ENCODE data around the gene NOA1.
"Not testable (repeated sequence)": the region's sequence is repeated elsewhere in the genome, so short reads cannot be mapped to it uniquely, and the experiment has no call there.

NOA1 gene

DNA sequence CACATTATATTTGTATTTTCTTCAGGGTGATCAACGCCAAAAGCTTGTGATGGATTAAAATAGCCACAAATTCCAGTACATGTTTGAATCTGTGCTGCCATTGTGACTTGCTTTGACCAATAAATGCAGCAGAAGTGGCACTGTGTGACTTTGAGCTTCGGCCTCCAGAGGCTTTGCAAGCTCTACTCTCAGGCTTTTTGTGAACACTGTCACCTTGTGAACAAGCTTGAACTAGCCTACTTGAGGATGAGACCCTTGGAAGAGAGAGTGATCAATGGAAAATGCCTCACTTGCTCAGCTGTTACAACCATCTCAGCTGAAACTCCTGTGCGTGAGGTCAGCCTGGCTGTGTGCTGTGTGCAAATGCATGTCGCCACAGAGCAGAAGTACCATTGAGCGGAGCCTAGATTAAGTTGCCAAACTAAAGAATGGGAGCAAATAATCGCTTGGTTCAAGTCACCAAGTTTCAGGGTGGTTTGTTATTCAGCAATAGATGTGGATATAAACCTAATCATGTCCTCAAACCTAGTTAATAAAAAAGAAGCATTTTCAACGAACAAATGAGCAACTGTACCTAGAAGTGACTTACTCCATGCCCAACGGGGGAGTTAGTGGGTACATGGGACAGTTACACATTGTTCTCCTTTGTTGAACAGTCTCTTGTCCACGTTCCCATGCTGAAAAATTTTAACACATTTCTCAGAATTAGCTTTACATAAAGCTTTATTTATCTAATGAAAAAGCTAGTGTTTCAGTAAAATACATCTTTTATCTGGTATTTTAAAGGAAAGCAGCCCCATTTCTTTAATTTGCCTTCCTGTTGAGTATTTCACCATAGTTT, 23.5 kb downstream of the NOA1 start:
- no peak for DNase-seq

DNA sequence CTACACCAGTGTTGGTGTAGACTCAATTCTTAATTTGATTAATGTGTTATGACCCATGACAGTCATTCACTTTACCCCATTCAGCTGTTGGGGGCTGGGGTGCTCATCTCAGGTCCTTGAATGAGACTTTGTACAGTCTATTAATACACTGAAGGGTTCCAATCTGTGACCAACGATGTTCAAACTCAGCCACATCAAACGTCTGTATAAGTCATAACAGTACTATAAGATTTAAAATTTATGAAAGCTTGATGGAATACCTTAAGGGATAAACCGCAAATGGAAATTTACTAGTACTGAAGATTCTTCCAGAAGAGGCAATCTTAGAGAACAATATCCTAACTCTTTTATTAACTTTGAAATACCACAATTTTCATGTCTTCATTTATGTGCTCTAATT, 36.0 kb downstream of the NOA1 start:
- no peak for DNase-seq

DNA sequence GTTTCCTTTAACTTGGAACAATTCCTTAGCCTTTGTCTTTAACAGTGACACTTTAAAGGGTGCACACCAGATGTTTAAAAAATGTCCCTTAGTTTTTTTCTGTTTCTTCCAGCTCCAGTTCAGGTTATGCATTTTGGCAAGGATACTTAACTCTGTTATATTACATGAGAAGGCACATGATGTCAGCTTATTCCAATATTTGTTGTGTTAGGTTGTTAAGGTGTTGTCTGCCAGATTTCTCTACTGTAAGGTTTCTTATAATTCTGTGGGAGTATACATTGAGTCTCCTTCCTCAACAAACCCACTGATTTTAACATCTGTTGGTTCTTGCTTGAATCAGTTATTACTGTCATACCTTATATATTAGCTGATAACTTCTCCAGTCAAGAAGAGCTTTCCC, 36.4 kb downstream of the NOA1 start:
- no peak for DNase-seq

DNA sequence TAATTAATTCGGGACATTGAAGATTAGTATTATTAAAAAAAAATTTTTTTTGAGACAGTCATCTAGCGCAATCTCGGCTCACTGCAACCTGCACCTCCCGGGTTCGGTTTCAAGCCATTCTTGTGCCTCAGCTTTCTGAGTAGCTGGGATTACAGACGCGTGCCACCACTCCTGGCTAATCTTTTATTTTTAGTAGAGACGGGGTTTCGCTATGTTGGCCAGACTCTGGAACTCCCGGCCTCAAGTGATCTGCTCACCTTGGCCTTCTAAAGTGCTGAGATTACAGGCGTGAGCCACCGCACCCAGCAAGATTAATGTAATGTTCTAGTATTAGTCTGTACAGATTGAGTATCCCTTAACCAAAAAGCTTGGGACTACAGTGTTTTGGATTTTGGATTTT, 37.0 kb downstream of the NOA1 start:
- no peak for DNase-seq

DNA sequence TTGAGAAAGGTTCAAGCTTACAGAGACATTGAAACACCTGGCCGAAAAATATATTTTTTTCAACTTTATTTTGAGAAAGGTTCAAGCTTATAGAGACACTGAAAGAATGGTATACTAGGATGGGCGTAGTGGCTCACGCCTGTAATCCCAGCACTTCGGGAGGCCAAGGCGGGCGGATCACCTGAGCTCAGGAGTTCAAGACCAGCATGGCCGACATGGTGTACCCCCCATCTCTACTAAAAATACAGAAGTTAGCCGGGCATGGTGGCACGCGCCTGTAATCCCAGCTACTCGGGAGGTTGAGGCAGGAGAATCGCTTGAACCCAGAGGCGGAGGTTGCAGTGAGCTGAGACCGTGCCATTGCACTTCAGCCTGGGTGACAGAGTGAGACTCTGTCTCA, 37.6 kb downstream of the NOA1 start:
- not testable (repeated sequence) for DNase-seq

DNA sequence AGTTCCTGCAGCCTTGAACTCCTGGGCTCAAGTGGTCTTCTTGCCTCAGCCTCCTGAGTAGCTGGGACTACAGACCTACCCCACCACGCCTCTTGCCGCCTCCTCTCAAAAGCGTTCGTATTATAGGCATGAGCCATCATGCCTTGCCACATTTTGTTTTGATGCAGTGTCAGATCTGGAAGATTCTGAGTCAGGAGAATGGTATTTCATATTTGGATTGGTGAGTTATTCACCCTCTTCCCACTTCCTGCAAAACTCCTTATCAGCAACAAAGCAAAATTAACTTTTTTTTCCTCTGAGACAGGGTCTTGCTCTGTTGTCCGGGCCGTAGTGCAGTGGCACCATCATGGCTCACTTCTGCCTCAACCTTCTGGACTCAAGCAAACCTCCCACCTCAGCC, 40.1 kb downstream of the NOA1 start:
- no peak for DNase-seq

DNA sequence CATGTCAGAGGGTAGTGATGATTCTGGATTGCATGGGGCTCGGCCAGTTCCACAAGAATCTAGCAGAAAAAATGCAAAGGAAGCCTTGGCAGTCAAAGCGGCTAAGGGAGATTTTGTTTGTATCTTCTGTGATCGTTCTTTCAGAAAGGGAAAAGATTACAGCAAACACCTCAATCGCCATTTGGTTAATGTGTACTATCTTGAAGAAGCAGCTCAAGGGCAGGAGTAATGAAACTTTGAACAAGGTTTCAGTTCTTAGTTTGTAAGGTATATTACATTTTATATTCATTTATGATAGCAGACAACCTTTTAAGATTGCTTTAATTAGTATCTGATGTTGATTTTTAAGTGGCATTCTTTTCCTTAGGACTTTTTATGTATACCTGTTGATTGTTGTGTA, 45.5 kb downstream of the NOA1 start:
- DNase-seq = no peak

DNA sequence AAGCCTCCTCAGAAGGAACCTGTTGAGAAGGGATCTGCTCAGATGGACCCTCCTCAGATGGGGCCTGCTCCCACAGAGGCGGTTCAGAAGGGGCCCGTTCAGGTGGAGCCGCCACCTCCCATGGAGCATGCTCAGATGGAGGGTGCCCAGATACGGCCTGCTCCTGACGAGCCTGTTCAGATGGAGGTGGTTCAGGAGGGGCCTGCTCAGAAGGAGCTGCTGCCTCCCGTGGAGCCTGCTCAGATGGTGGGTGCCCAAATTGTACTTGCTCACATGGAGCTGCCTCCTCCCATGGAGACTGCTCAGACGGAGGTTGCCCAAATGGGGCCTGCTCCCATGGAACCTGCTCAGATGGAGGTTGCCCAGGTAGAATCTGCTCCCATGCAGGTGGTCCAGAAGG, 46.8 kb downstream of the NOA1 start:
- DNase-seq = no peak

DNA sequence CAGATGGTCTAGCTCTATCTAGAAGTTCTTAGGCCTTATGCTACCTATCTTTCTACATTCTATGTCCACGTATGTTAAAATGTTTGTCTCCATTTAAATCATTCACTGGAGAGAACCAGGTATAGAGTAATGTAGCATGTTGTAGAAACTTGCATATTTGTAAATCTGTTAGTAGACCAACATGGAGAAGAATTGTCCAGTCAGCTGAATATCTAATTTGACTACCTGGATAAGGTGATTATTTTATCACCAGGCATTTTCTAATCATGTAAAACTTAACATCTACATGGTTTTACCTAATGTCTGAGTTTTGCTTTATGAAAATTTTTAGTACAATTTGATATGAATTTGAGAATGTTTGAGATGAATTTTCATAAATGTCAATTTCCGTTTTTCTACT, 50.2 kb downstream of the NOA1 start:
- DNase-seq = no peak

DNA sequence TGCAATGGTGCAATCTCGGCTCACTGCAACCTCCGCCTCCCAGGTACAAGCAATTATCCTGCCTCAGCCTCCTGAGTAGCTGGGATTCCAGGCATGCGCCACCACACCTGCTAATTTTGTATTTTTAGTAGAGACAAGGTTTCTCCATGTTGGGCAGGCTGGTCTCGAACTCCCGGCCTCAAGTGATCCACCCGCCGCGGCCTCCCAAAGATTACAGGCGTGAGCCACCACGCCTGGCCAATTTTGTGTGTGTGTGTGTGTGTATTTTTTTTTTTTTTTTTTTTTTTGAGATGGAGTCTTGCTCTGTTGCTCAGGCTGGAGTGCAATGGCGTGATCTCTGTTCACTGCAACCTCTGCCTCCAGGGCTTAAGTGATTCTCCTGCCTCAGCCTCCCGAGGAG, 62.4 kb downstream of the NOA1 start:
- DNase-seq = not testable (repeated sequence)

DNA sequence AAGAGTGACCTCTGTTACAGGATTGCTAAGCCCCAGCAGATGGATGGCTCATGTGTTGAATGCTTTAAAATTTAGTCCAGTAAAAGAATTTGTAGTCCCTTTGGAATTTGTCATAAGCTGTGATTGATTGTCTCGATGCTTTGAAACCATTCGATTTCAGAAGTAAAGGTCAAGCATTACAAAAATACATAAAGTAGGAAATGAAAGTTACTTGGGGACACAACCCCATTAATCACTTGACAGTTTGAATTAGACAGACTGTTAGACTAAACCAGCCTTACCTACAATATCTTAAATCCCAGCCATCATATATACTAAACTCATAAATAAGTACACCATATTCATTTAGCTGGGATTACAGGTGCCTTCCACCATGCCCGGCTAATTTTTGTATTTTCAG, 63.1 kb downstream of the NOA1 start:
- DNase-seq = no peak
